Body of pancreas (tissue), 4 donors: Measurements from ENCODE around the gene RAB40C. TPM values are rescaled to one million over a fixed set of nuclear protein-coding genes. Genes with fewer than 3 reads are reported as not detected.

Source experiments
- ATAC-seq: fragments of 150-250 bp; one replicate; pipeline ENCODE4 v1.9.1; 2016
- DNase-seq, 4 donors: peaks; one replicate each; pipeline ENCODE4 v3.0.0-alpha.2; 2019
- H3K27ac ChIP-seq, 4 donors: fragments of 200-600 bp; sonication (generic); 1 replicate in 3 of 4; 2 replicates in 1 of 4; pipeline versions ENCODE4 v1.5.1 to v1.6.1; 2016 to 2019; ENCODE audit warnings: mild to moderate bottlenecking in 1 of 4, mixed read lengths in 1 of 4, moderate library complexity in 1 of 4
- H3K27me3 ChIP-seq, 2 donors: fragments of 200-600 bp; sonication (generic); one replicate each; pipeline ENCODE4 v1.6.0; 2016; ENCODE audit warnings: mild to moderate bottlenecking in 1 of 2
- H3K36me3 ChIP-seq, 2 donors: fragments of 200-600 bp; sonication (generic); replicated peaks in 1 of 2; 2 replicates each; pipeline ENCODE4 v1.5.1; 2016; ENCODE audit warnings: low read depth in 2 of 2; ENCODE audit not compliant: insufficient read depth in 1 of 2
- H3K4me1 ChIP-seq: fragments of 200-600 bp; sonication (generic); one replicate; pipeline ENCODE4 v1.6.0; 2016
- H3K4me3 ChIP-seq, 2 donors: fragments of 200-600 bp; sonication (generic); 1 replicate in 1 of 2; 2 replicates in 1 of 2; pipeline ENCODE4 v1.5.1; 2016 to 2019
- H3K9me3 ChIP-seq, 3 donors: fragments of 200-600 bp; sonication (generic); 1 replicate in 2 of 3; 2 replicates in 1 of 3; pipeline ENCODE4 v1.5.1; 2016
- POLR2A ChIP-seq, 3 donors: fragments of 450-650 bp; IDR thresholded peaks; one replicate each; pipeline ENCODE4 v1.6.1; 2016; ENCODE audit warnings: antibody characterized with exemption in 3 of 3, mild to moderate bottlenecking in 2 of 3
- WGBS, 2 donors: methylation state at CpG; one replicate each; pipeline ENCODE4 v1.1.5; 2017; 5-methylcytosine and 5-hydroxymethylcytosine counted together
- intact Hi-C: fragments of 100-400 bp; cut with DNase I; formaldehyde crosslinking; loops from one replicate; pipeline ENCODE4 v1.15.1; 2023
- total RNA-seq, 2 donors: library from RNA; depleted of rRNA; stranded (reverse); fragments of >200 nt; gene quantifications; one replicate each; pipeline ENCODE4 v1.1.0, GENCODE V29; 2016
- TF ChIP-seq, protein P1 (sequence below), 7 experiments: fragments of 450-650 bp in 4 of 7; fragments of 200-600 bp in 3 of 7; sonication (generic) in 3 of 7; IDR thresholded peaks; one replicate each; pipeline ENCODE4 v1.5.1; 2016 to 2019; ENCODE audit warnings: antibody characterized with exemption in 7 of 7

The RAB40C gene
- total RNA-seq, 2 donors from 2014 or later: 37.2 to 41.0 TPM

DNA sequence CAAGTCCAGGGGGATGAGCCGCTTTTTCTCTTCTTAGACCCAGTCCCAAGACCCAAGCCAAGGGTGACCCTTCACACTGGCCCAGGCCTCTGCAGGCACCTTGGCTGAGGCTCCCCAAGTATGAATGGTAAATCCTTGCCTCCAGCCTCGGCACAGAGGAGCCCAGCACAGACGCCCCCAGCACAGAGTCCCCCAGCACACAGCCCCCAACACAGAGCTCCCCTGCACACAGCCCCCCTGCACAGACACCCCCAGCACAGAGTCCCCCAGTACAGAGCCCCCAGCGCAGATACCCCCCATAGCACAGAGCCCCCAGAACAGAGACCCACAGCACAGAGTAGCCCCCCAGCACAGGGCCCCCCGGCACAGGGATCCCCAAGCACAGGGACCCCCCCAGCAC is 50.7 kb downstream of the RAB40C start:
- Histone ChIP-seq H3K27ac (peak overlapping the region in 3 of 4 donors; percentile 89 to 97 (median 93)), H3K4me3 (no peak overlapping the region), H3K9me3 (no peaks in the 10 kb centered on the region), H3K4me1 (peaks cover 63% of the 10 kb centered on the region), H3K27me3 (no peaks in the 10 kb centered on the region), H3K36me3 (no peaks in the 10 kb centered on the region)
- WGBS, 2 donors: 100% methylated on average over 4 of the region's 5 CpGs; no CpG with 5 or more reads in 1 of the 2 donors
- no peak for ATAC-seq
- DNase-seq: no peak
- TF ChIP-seq POLR2A (IDR thresholded peaks at IDR 0.05): no peak
- TF ChIP-seq, protein P1, sequence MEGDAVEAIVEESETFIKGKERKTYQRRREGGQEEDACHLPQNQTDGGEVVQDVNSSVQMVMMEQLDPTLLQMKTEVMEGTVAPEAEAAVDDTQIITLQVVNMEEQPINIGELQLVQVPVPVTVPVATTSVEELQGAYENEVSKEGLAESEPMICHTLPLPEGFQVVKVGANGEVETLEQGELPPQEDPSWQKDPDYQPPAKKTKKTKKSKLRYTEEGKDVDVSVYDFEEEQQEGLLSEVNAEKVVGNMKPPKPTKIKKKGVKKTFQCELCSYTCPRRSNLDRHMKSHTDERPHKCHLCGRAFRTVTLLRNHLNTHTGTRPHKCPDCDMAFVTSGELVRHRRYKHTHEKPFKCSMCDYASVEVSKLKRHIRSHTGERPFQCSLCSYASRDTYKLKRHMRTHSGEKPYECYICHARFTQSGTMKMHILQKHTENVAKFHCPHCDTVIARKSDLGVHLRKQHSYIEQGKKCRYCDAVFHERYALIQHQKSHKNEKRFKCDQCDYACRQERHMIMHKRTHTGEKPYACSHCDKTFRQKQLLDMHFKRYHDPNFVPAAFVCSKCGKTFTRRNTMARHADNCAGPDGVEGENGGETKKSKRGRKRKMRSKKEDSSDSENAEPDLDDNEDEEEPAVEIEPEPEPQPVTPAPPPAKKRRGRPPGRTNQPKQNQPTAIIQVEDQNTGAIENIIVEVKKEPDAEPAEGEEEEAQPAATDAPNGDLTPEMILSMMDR (IDR thresholded peaks at IDR 0.05): no peak
- intact Hi-C loops: no loop called here

DNA sequence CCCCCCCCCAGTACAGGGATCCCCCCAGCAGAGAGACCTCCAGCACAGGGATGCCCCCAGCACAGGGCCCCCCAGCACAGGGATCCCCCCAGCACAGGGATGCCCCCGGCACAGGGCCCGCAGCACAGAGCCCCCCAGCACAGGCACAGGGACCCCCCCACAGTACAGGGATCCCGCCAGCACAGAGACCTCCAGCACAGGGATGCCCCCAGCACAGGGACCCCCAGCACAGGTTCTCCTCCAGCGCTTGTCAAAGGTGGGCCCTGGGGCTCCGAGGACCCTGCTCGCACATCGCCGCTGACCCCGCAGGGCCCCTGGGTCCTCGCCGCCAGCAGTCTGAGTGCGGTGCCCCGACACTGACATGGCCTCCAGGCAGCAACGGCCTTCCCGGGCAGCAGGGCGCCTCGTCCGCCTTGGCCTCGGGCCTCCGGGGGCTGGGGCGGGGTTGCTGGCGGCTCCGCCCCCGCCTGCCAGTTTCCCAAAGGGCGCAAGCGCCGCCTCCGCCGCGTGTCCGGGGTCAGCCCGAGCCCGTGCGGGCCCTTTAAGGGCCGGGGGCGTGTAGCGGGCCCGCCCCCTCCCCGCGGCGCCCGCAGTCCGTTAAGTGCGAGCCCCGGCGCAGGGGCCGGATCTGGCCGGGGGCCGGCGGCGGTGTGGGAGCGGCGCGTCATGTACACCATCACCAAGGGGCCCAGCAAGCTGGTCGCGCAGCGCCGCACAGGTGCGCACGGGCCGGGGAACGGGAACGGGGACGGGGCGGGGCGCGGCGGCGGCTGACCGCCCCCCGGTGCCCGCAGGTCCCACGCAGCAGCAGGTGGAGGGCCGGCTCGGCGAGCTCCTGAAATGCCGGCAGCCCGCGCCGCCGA is 51.7 kb downstream of the RAB40C start, which contains the start of gene MCRIP2:
MCRIP2 (plus strand) TSS at position 503 of the 863 bp plus-strand sequence; CDS start at position 667, 164 bp downstream.
- intact Hi-C loops: no loop called here
- peaks cover 68% of the 10 kb centered on the region for H3K4me1 ChIP-seq
- ATAC-seq (peak; percentile 68), DNase-seq (peak; percentile 89 to 93 (median 92))
- H3K36me3 ChIP-seq: no peaks in the 10 kb centered on the region
- no peaks in the 10 kb centered on the region for H3K9me3 ChIP-seq
- H3K4me3 ChIP-seq: peak within 1 kb of the TSS; percentile 39 to 47
- no peaks in the 10 kb centered on the region for H3K27me3 ChIP-seq
- H3K27ac ChIP-seq: peak within 1 kb of the TSS; percentile 84 to 97 (median 91)
- WGBS, 2 donors: 0% methylated on average over 69 of the region's 81 CpGs; no CpG with 5 or more reads in 1 of the 2 donors
- peak; percentile 63 to 79 (median 76) for TF ChIP-seq POLR2A (IDR thresholded peaks at IDR 0.05)
- TF ChIP-seq, protein P1 (IDR thresholded peaks at IDR 0.05): no peak

DNA sequence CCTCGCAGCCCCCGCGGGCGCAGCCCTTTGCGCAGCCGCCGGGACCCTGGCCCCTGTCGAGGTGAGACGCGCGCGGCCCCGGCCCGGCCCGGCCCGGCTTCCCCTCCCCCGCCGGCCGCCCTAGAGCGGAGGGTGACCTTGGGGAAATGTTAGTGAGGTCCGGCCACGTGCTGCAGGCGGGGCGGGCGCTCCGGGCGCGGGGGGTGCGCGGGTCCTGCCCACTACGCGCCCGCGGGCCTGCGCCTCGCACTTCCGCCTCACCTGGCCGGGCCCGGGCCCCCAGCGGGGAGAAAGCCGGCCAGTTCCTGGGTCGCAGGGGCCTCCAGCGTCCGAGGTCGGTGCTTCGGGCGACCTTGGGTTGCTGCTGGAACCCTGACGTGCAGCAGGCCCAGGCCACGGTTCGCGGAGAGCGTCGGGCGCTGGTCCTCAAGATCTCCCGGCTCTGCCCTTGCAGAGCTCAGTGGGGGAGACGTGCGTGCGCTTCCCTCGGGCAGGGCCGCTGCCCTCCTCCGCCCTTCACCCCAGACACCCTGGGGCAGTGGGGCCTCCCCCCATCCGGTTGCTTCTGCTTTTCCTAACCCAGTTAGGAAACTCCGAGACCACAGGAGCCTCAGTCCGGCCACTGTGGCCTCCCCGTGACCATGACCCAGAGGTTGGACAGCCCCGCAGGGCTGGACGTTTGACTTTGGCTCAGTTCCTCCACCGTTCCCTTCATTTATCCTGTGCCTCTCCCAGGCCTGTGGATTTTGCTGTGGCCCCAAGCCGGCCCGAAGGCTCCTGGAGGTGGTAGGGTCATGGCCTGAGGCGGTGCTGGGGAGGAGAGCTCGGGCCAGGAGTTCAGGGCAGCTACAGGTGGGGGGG is 52.6 kb downstream of the RAB40C start:
- Histone ChIP-seq H3K36me3 (no peaks in the 10 kb centered on the region), H3K9me3 (no peaks in the 10 kb centered on the region), H3K4me3 (peak overlapping the region; percentile 39 to 47), H3K4me1 (peaks cover 74% of the 10 kb centered on the region), H3K27me3 (no peaks in the 10 kb centered on the region), H3K27ac (peak overlapping the region; percentile 84 to 97 (median 91))
- 3% methylated on average over 6 to 62 of the region's 72 CpGs for WGBS, 2 donors
- intact Hi-C loops: no loop called here
- peak; percentile 85 to 90 (median 88) for DNase-seq
- ATAC-seq: peak; percentile 77
- peak; percentile 20 to 62 (median 59) for TF ChIP-seq POLR2A (IDR thresholded peaks at IDR 0.05)
- TF ChIP-seq, protein P1 (IDR thresholded peaks at IDR 0.05): peak in 1 of 7 experiments; percentile 4

DNA sequence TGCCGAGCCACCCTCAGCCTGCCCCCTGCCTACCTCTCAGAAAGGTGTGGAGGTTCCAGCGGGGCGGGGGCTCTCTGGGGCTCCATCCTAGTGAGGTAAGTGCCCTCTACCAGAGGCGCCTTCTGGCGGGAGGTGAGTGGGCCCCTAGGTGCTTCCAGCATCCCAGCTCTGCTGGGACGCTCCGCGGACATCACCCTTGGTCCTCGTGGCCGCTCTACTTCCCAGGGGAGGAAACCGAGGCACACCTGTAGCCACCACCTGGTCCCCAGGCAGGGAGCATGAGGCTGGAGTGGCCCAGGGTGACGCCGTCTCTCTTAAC is 53.1 kb downstream of the RAB40C start:
- WGBS, 2 donors: 68 to 79% methylated on average over 4 to 8 of the region's 13 CpGs
- Histone ChIP-seq H3K9me3 (no peaks in the 10 kb centered on the region), H3K4me3 (no peak overlapping the region), H3K27ac (peak overlapping the region; percentile 84 to 97 (median 91)), H3K36me3 (no peaks in the 10 kb centered on the region), H3K27me3 (no peaks in the 10 kb centered on the region), H3K4me1 (peaks cover 74% of the 10 kb centered on the region)
- ATAC-seq (no peak), DNase-seq (peak in 1 of 4 donors; percentile 38)
- intact Hi-C loops: no loop called here
- TF ChIP-seq, protein P1 (IDR thresholded peaks at IDR 0.05): no peak
- no peak for TF ChIP-seq POLR2A (IDR thresholded peaks at IDR 0.05)
